HepG2 (cell line): ENCODE results near the gene CPXM1. TPM values are rescaled to one million over a fixed set of nuclear protein-coding genes. Genes with fewer than 3 reads are reported as not detected.

Experiments
- AGO2 ChIP-seq: fragments of 200-400 bp; formaldehyde crosslinking; optimal IDR thresholded peaks from 2 replicates; pipeline ENCODE3; 2017; ENCODE audit warnings: mild to moderate bottlenecking, low read depth, low read length, moderate library complexity
- CBX1 ChIP-seq: IDR thresholded peaks from one replicate; pipeline ENCODE4 v1.6.1; 2016; ENCODE audit warnings: antibody characterized with exemption, low read depth
- DNMT3B ChIP-seq: conservative IDR thresholded peaks from 2 replicates; pipeline ENCODE4 v1.6.1; 2016; ENCODE audit warnings: missing biosample characterization, control low read depth
- HIVEP1 ChIP-seq: sonication (generic); formaldehyde crosslinking; IDR thresholded peaks from 2 replicates; pipeline ENCODE4 v1.4.0; 2020; ENCODE audit warnings: mild to moderate bottlenecking, missing genetic modification reagents
- NCOR1 ChIP-seq: fragments of 200-600 bp; sonication (generic); IDR thresholded peaks from 2 replicates; pipeline ENCODE4 v1.7.0; 2017; ENCODE audit warnings: antibody characterized with exemption, low read length, borderline replicate concordance
- PTBP1 ChIP-seq: fragments of 200-400 bp; formaldehyde crosslinking; IDR thresholded peaks from 2 replicates; pipeline ENCODE4 v1.6.1; 2018; ENCODE audit warnings: low read length, low read depth; ENCODE audit not compliant: poor library complexity, severe bottlenecking
- RFX5 ChIP-seq: IDR thresholded peaks from 2 replicates; pipeline ENCODE4 v1.6.1; 2011; ENCODE audit warnings: low read depth, low read length, improper control_type of control experiment
- SSRP1 ChIP-seq: IDR thresholded peaks from 2 replicates; pipeline ENCODE4 v1.6.1; 2016; ENCODE audit warnings: control low read depth
- THAP11 ChIP-seq: IDR thresholded peaks from 2 replicates; pipeline ENCODE4 v1.6.1; 2016; ENCODE audit warnings: missing biosample characterization, missing genetic modification reagents
- ZFAT ChIP-seq: sonication (generic); formaldehyde crosslinking; conservative IDR thresholded peaks from 2 replicates; pipeline ENCODE4 v1.8.1; 2023; ENCODE audit warnings: missing genetic modification reagents, inconsistent platforms
- ZFP41 ChIP-seq: sonication (generic); formaldehyde crosslinking; IDR thresholded peaks from 2 replicates; pipeline ENCODE4 v1.4.0; 2020; ENCODE audit warnings: mild to moderate bottlenecking, missing genetic modification reagents, borderline replicate concordance
- ZMYM3 ChIP-seq: sonication (generic); formaldehyde crosslinking; IDR thresholded peaks from 2 replicates; pipeline ENCODE4 v1.5.1; 2020; ENCODE audit warnings: mild to moderate bottlenecking, missing genetic modification reagents
- ZNF607 ChIP-seq: sonication (generic); formaldehyde crosslinking; IDR thresholded peaks from 2 replicates; pipeline ENCODE4 v1.5.1; 2020; ENCODE audit warnings: missing genetic modification reagents, mild to moderate bottlenecking, borderline replicate concordance
- polyA plus RNA-seq, 8 experiments: library from polyadenylated mRNA; depleted of rRNA in 3 of 8; stranded (reverse) in 7 of 8; unstranded in 1 of 8; fragments of >200 nt; fragmentation: Illumina TruSeq in 4 of 8; extraction: Trizol in 4 of 8; gene quantifications; 2 replicates each; pipeline versions ENCODE4 v1.2.1 to v1.2.3, GENCODE V29; 2011 to 2016; ENCODE audit warnings: low read depth in 4 of 8, missing spikeins in 1 of 8, mixed read lengths in 1 of 8; ENCODE audit not compliant: insufficient read depth in 1 of 8
- total RNA-seq, 5 experiments: library from RNA; depleted of rRNA; stranded (reverse); fragments of >200 nt; fragmentation: Illumina TruSeq; extraction: Trizol; gene quantifications; 2 replicates each; pipeline ENCODE4 v1.2.3, GENCODE V29; 2016; ENCODE audit warnings: low read depth in 1 of 5
- TF ChIP-seq, protein P1 (sequence below): sonication (generic); formaldehyde crosslinking; IDR thresholded peaks from 2 replicates; pipeline ENCODE4 v1.4.0; 2020; ENCODE audit warnings: missing genetic modification reagents
- TF ChIP-seq, protein P2 (sequence below): sonication (generic); formaldehyde crosslinking; IDR thresholded peaks from 2 replicates; pipeline ENCODE4 v1.9.0; 2021; ENCODE audit warnings: missing genetic modification reagents, mild to moderate bottlenecking, borderline replicate concordance
- TF ChIP-seq, protein P3 (sequence below): sonication (generic); formaldehyde crosslinking; IDR thresholded peaks from 2 replicates; pipeline ENCODE4 v1.5.1; 2020; ENCODE audit warnings: mild to moderate bottlenecking, missing genetic modification reagents, borderline replicate concordance

The CPXM1 gene
- total and polyA plus RNA-seq, 2 of the 13 experiments (the other 11 are each of a cell fraction or from before 2014, with no cell fraction given), result 0.07 TPM; not detected in 1

- TF ChIP-seq, protein P1, sequence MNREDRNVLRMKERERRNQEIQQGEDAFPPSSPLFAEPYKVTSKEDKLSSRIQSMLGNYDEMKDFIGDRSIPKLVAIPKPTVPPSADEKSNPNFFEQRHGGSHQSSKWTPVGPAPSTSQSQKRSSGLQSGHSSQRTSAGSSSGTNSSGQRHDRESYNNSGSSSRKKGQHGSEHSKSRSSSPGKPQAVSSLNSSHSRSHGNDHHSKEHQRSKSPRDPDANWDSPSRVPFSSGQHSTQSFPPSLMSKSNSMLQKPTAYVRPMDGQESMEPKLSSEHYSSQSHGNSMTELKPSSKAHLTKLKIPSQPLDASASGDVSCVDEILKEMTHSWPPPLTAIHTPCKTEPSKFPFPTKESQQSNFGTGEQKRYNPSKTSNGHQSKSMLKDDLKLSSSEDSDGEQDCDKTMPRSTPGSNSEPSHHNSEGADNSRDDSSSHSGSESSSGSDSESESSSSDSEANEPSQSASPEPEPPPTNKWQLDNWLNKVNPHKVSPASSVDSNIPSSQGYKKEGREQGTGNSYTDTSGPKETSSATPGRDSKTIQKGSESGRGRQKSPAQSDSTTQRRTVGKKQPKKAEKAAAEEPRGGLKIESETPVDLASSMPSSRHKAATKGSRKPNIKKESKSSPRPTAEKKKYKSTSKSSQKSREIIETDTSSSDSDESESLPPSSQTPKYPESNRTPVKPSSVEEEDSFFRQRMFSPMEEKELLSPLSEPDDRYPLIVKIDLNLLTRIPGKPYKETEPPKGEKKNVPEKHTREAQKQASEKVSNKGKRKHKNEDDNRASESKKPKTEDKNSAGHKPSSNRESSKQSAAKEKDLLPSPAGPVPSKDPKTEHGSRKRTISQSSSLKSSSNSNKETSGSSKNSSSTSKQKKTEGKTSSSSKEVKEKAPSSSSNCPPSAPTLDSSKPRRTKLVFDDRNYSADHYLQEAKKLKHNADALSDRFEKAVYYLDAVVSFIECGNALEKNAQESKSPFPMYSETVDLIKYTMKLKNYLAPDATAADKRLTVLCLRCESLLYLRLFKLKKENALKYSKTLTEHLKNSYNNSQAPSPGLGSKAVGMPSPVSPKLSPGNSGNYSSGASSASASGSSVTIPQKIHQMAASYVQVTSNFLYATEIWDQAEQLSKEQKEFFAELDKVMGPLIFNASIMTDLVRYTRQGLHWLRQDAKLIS, result no peak
- TF ChIP-seq ZFAT (CRISPR knock-in tag), result no peak
- TF ChIP-seq PTBP1, result no peak
- TF ChIP-seq DNMT3B (CRISPR knock-in tag), result 0 out of 2 replicates have a peak, but pooled peaks have one; percentile 12
- TF ChIP-seq THAP11, result no peak
- TF ChIP-seq ZMYM3 (CRISPR knock-in tag), result no peak; the same call in 1 of the 2 replicates
- TF ChIP-seq, protein P2, sequence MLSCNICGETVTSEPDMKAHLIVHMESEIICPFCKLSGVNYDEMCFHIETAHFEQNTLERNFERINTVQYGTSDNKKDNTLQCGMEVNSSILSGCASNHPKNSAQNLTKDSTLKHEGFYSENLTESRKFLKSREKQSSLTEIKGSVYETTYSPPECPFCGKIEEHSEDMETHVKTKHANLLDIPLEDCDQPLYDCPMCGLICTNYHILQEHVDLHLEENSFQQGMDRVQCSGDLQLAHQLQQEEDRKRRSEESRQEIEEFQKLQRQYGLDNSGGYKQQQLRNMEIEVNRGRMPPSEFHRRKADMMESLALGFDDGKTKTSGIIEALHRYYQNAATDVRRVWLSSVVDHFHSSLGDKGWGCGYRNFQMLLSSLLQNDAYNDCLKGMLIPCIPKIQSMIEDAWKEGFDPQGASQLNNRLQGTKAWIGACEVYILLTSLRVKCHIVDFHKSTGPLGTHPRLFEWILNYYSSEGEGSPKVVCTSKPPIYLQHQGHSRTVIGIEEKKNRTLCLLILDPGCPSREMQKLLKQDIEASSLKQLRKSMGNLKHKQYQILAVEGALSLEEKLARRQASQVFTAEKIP (CRISPR knock-in tag), result no peak
- TF ChIP-seq AGO2, result no peak
- TF ChIP-seq SSRP1, result 0 out of 2 replicates have a peak, but pooled peaks have one; percentile 41
- no peak for TF ChIP-seq ZFP41 (CRISPR knock-in tag)
- TF ChIP-seq NCOR1, result no peak
- no peak for TF ChIP-seq ZNF607
- no peak for TF ChIP-seq RFX5
- TF ChIP-seq, protein P3, sequence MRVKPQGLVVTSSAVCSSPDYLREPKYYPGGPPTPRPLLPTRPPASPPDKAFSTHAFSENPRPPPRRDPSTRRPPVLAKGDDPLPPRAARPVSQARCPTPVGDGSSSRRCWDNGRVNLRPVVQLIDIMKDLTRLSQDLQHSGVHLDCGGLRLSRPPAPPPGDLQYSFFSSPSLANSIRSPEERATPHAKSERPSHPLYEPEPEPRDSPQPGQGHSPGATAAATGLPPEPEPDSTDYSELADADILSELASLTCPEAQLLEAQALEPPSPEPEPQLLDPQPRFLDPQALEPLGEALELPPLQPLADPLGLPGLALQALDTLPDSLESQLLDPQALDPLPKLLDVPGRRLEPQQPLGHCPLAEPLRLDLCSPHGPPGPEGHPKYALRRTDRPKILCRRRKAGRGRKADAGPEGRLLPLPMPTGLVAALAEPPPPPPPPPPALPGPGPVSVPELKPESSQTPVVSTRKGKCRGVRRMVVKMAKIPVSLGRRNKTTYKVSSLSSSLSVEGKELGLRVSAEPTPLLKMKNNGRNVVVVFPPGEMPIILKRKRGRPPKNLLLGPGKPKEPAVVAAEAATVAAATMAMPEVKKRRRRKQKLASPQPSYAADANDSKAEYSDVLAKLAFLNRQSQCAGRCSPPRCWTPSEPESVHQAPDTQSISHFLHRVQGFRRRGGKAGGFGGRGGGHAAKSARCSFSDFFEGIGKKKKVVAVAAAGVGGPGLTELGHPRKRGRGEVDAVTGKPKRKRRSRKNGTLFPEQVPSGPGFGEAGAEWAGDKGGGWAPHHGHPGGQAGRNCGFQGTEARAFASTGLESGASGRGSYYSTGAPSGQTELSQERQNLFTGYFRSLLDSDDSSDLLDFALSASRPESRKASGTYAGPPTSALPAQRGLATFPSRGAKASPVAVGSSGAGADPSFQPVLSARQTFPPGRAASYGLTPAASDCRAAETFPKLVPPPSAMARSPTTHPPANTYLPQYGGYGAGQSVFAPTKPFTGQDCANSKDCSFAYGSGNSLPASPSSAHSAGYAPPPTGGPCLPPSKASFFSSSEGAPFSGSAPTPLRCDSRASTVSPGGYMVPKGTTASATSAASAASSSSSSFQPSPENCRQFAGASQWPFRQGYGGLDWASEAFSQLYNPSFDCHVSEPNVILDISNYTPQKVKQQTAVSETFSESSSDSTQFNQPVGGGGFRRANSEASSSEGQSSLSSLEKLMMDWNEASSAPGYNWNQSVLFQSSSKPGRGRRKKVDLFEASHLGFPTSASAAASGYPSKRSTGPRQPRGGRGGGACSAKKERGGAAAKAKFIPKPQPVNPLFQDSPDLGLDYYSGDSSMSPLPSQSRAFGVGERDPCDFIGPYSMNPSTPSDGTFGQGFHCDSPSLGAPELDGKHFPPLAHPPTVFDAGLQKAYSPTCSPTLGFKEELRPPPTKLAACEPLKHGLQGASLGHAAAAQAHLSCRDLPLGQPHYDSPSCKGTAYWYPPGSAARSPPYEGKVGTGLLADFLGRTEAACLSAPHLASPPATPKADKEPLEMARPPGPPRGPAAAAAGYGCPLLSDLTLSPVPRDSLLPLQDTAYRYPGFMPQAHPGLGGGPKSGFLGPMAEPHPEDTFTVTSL (CRISPR knock-in tag), result 0 out of 2 replicates have a peak, but pooled peaks have one; percentile 17
- no peak for TF ChIP-seq CBX1
- TF ChIP-seq HIVEP1, result no peak
These were observed 49.8 kb downstream of the CPXM1 start (continued) for GRCh38 chr20:2750491-2751251.
